Measurements from ENCODE around the gene CYP24A1.

The CYP24A1 gene

GRCh38 chr20:54161821-54162149 is 12.0 kb downstream of the CYP24A1 start:
- no peak for DNase-seq (ENCODE audit: extremely low read depth, insufficient read length)
- Histone ChIP-seq H3K27me3 (replicated peaks; ENCODE audit: control insufficient read depth, insufficient read depth, low read length) (no peaks in the 10 kb centered on the region; the same call in 1 of the 2 replicates), H3K4me3 (replicated peaks; ENCODE audit: low read depth, low read length) (no peak overlapping the region), H3K36me3 (ENCODE audit: control insufficient read depth, insufficient read depth, low read length) (no peaks in the 10 kb centered on the region)
- no peak for TF ChIP-seq CTCF (IDR thresholded peaks at IDR 0.05; ENCODE audit: insufficient read depth, low read length, poor library complexity, severe bottlenecking)

- Histone ChIP-seq H3K27me3 (replicated peaks; ENCODE audit: control insufficient read depth, insufficient read depth, low read length) (no peaks in the 10 kb centered on the region; the same call in 1 of the 2 replicates), H3K4me3 (replicated peaks; ENCODE audit: low read depth, low read length) (no peak overlapping the region), H3K36me3 (ENCODE audit: control insufficient read depth, insufficient read depth, low read length) (no peaks in the 10 kb centered on the region)
- DNase-seq (ENCODE audit: extremely low read depth, insufficient read length): no peak
- TF ChIP-seq CTCF (IDR thresholded peaks at IDR 0.05; ENCODE audit: insufficient read depth, low read length, poor library complexity, severe bottlenecking): no peak
Measured at GRCh38 chr20:54161008-54161820, 12.6 kb downstream of the CYP24A1 start.

- Histone ChIP-seq H3K27me3 (replicated peaks; ENCODE audit: control insufficient read depth, insufficient read depth, low read length) (no peaks in the 10 kb centered on the region; the same call in 1 of the 2 replicates), H3K36me3 (ENCODE audit: control insufficient read depth, insufficient read depth, low read length) (no peaks in the 10 kb centered on the region), H3K4me3 (replicated peaks; ENCODE audit: low read depth, low read length) (no peak overlapping the region)
- DNase-seq (ENCODE audit: extremely low read depth, insufficient read length): no peak
- TF ChIP-seq CTCF (IDR thresholded peaks at IDR 0.05; ENCODE audit: insufficient read depth, low read length, poor library complexity, severe bottlenecking): no peak
Measured at GRCh38 chr20:54160065-54161007, 13.4 kb downstream of the CYP24A1 start.

GRCh38 chr20:54158856-54159418 is 14.8 kb downstream of the CYP24A1 start:
- no peak for TF ChIP-seq CTCF (IDR thresholded peaks at IDR 0.05; ENCODE audit: insufficient read depth, low read length, poor library complexity, severe bottlenecking)
- Histone ChIP-seq H3K36me3 (ENCODE audit: control insufficient read depth, insufficient read depth, low read length) (no peaks in the 10 kb centered on the region), H3K27me3 (replicated peaks; ENCODE audit: control insufficient read depth, insufficient read depth, low read length) (no peaks in the 10 kb centered on the region; the same call in 1 of the 2 replicates), H3K4me3 (replicated peaks; ENCODE audit: low read depth, low read length) (no peak overlapping the region)
- no peak for DNase-seq (ENCODE audit: extremely low read depth, insufficient read length)

- TF ChIP-seq CTCF (IDR thresholded peaks at IDR 0.05; ENCODE audit: insufficient read depth, low read length, poor library complexity, severe bottlenecking): no peak
- Histone ChIP-seq H3K4me3 (replicated peaks; ENCODE audit: low read depth, low read length) (no peak overlapping the region), H3K36me3 (ENCODE audit: control insufficient read depth, insufficient read depth, low read length) (no peaks in the 10 kb centered on the region), H3K27me3 (replicated peaks; ENCODE audit: control insufficient read depth, insufficient read depth, low read length) (no peaks in the 10 kb centered on the region; the same call in 1 of the 2 replicates)
- no peak for DNase-seq (ENCODE audit: extremely low read depth, insufficient read length)
Measured at GRCh38 chr20:54158226-54158625, 15.6 kb downstream of the CYP24A1 start.

Data from GM06990 (cell line).